Stomach (tissue), 9 donors: Measurements from ENCODE around the gene GALNT17. TPM values are rescaled to one million over a fixed set of nuclear protein-coding genes. Genes with fewer than 3 reads are reported as not detected.

Source experiments
- DNase-seq, 2 donors: peaks; one replicate each; pipeline versions ENCODE4 v3.0.0 to v3.0.0-alpha.2; 2013 to 2019
- H3K27ac ChIP-seq, 5 donors: fragments of 200-600 bp in 4 of 5; sonication (generic) in 4 of 5; one replicate each; pipeline ENCODE4 v1.5.1; 2013 to 2019; ENCODE audit warnings: mild to moderate bottlenecking in 1 of 5, moderate library complexity in 1 of 5
- H3K27me3 ChIP-seq, 3 donors: fragments of 200-600 bp; sonication (generic); one replicate each; pipeline ENCODE4 v1.5.1; 2017 to 2019; ENCODE audit warnings: mixed run types in 1 of 3
- H3K36me3 ChIP-seq, 4 donors: fragments of 200-600 bp; sonication (generic); 1 replicate in 3 of 4; 2 replicates in 1 of 4; pipeline ENCODE4 v1.5.1; 2016 to 2019
- H3K4me1 ChIP-seq, 4 donors: fragments of 200-600 bp; sonication (generic); one replicate each; pipeline ENCODE4 v1.5.1; 2016 to 2019
- H3K4me3 ChIP-seq, 4 donors: fragments of 200-600 bp; sonication (generic) in 3 of 4; one replicate each; pipeline ENCODE4 v1.5.1; 2016 to 2019; ENCODE audit warnings: mild to moderate bottlenecking in 1 of 4
- H3K9me3 ChIP-seq, 4 donors: fragments of 200-600 bp; sonication (generic); one replicate each; pipeline ENCODE4 v1.5.1; 2016 to 2019
- EP300 ChIP-seq: sonication (generic); formaldehyde crosslinking; IDR thresholded peaks from one replicate; pipeline ENCODE4 v1.6.1; 2017; ENCODE audit warnings: antibody characterized with exemption
- POLR2A ChIP-seq, 4 donors: fragments of 450-650 bp; IDR thresholded peaks; one replicate each; pipeline ENCODE4 v1.6.1; 2016; ENCODE audit warnings: antibody characterized with exemption in 4 of 4, control low read depth in 2 of 4, mild to moderate bottlenecking in 1 of 4, moderate library complexity in 1 of 4
- POLR2AphosphoS5 ChIP-seq, 3 donors: sonication (generic); formaldehyde crosslinking; IDR thresholded peaks; one replicate each; pipeline ENCODE4 v1.6.1; 2016; ENCODE audit warnings: antibody characterized with exemption in 3 of 3
- WGBS, 5 donors: extraction: QIAGEN DNeasy Blood & Tissue Kit in 3 of 5; methylation state at CpG; one replicate each; pipeline versions ENCODE4 v1.1.5 to v1.1.7; 2013 to 2018; 5-methylcytosine and 5-hydroxymethylcytosine counted together
- intact Hi-C: fragments of 100-400 bp; cut with DNase I; formaldehyde crosslinking; loops from one replicate; pipeline ENCODE4 v1.15.1; 2023; ENCODE audit warnings: low total_unique reads
- polyA plus RNA-seq, 3 donors: library from polyadenylated mRNA; stranded (reverse); fragments of 200-250 nt; gene quantifications; one replicate each; pipeline ENCODE4 v1.2.3, GENCODE V29; 2013
- total RNA-seq, 5 donors: library from RNA; depleted of rRNA; stranded (reverse); fragments of >200 nt; gene quantifications; one replicate each; pipeline versions ENCODE4 v1.1.0 to v1.2.3, GENCODE V29; 2014 to 2016
- TF ChIP-seq, protein P1 (sequence below), 7 experiments: fragments of 450-650 bp in 4 of 7; fragments of 200-600 bp in 3 of 7; sonication (generic) in 3 of 7; IDR thresholded peaks; one replicate each; pipeline ENCODE4 v1.5.1; 2016 to 2019; ENCODE audit warnings: antibody characterized with exemption in 7 of 7, control low read depth in 2 of 7, mild to moderate bottlenecking in 1 of 7
- donor health status: healthy with polysubstance abuse.
- donor health status: Bipolar disorder and iron deficiency.
- donor health status: healthy.

The GALNT17 gene
- total and polyA plus RNA-seq, 8 donors = 0.76 to 12.5 (median 1.6) TPM; not detected in 1

- DNase-seq = peak in 1 of 2 donors; percentile 27
- Histone ChIP-seq H3K4me3 (no peak overlapping the region), H3K27me3 (no peaks in the 10 kb centered on the region), H3K9me3 (peaks cover 0 to 8% (median 3%) of the 10 kb centered on the region in 4 donors), H3K4me1 (peaks cover 0 to 24% (median 3%) of the 10 kb centered on the region in 4 donors), H3K27ac (peak overlapping the region in 2 of 5 donors; percentile 1 to 57), H3K36me3 (no peaks in the 10 kb centered on the region)
- intact Hi-C loops = no loop called here
- WGBS, 5 donors = 53 to 69% (median 64%) methylated on average over 8 of the region's 8 CpGs
- TF ChIP-seq, protein P1, sequence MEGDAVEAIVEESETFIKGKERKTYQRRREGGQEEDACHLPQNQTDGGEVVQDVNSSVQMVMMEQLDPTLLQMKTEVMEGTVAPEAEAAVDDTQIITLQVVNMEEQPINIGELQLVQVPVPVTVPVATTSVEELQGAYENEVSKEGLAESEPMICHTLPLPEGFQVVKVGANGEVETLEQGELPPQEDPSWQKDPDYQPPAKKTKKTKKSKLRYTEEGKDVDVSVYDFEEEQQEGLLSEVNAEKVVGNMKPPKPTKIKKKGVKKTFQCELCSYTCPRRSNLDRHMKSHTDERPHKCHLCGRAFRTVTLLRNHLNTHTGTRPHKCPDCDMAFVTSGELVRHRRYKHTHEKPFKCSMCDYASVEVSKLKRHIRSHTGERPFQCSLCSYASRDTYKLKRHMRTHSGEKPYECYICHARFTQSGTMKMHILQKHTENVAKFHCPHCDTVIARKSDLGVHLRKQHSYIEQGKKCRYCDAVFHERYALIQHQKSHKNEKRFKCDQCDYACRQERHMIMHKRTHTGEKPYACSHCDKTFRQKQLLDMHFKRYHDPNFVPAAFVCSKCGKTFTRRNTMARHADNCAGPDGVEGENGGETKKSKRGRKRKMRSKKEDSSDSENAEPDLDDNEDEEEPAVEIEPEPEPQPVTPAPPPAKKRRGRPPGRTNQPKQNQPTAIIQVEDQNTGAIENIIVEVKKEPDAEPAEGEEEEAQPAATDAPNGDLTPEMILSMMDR (IDR thresholded peaks at IDR 0.05) = no peak
- no peak for TF ChIP-seq POLR2A (IDR thresholded peaks at IDR 0.05)
- no peak for TF ChIP-seq POLR2AphosphoS5 (IDR thresholded peaks at IDR 0.05)
- no peak for TF ChIP-seq EP300
Observed at GRCh38 chr7:71239586-71240268, 107.8 kb downstream of the GALNT17 start.

DNA sequence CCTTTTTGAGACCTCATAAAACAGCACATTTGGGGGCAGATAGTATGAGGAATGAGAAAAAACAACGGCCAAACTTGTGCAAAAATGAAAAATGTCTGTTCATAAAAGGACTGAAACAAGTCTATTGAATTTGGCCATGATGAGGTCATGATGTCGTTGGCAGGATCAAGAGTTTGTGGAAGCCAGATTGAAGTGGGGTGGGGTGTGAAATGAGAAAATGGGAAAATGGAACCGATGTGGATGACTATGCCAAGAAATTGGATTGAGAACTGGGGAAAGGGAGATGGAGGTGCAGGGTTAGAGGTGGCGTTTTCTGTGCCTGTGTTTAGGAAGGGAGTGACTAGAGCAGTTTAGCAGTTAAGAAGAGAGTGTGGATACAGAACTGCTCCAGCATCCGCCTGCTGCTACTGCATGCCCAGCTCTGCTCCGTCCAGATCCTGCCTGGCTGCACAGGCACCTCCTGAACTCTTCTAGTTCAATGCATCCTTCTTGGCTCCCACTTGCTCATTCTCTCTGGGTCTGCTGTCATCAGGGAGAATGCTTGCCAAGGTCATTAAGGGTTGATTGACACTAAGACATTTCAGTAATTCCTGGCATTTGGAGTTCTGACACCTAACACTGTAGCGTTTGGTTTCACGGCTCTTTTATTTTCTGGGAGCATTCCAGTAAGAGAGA lies 111.9 kb downstream of the GALNT17 start:
- WGBS, 5 donors = 51 to 63% (median 56%) methylated on average over 8 of the region's 8 CpGs
- peaks cover 0 to 8% (median 3%) of the 10 kb centered on the region in 4 donors for H3K9me3 ChIP-seq
- H3K36me3 ChIP-seq = no peaks in the 10 kb centered on the region
- H3K27me3 ChIP-seq = no peaks in the 10 kb centered on the region
- H3K4me1 ChIP-seq = peaks cover 0 to 7% (median 0%) of the 10 kb centered on the region in 4 donors
- no peak overlapping the region for H3K27ac ChIP-seq
- TF ChIP-seq, protein P1 (IDR thresholded peaks at IDR 0.05) = no peak
- TF ChIP-seq EP300 = no peak
- intact Hi-C loops = no loop called here
- DNase-seq = peak in 1 of 2 donors; percentile 39
- no peak overlapping the region for H3K4me3 ChIP-seq

GRCh38 chr7:71245038-71245437 lies 113.1 kb downstream of the GALNT17 start:
- H3K27me3 ChIP-seq = no peaks in the 10 kb centered on the region
- TF ChIP-seq EP300 (no peak), POLR2AphosphoS5 (IDR thresholded peaks at IDR 0.05) (no peak), POLR2A (IDR thresholded peaks at IDR 0.05) (no peak)
- TF ChIP-seq, protein P1 (IDR thresholded peaks at IDR 0.05) = no peak
- no peaks in the 10 kb centered on the region for H3K4me1 ChIP-seq
- peaks cover 0 to 8% (median 3%) of the 10 kb centered on the region in 4 donors for H3K9me3 ChIP-seq
- no peaks in the 10 kb centered on the region for H3K36me3 ChIP-seq
- H3K4me3 ChIP-seq = no peak overlapping the region
- H3K27ac ChIP-seq = no peak overlapping the region
- intact Hi-C loops = no loop called here
- DNase-seq = no peak
- WGBS, 5 donors = 80 to 88% (median 84%) methylated on average over 7 of the region's 7 CpGs

- no peak overlapping the region for H3K27ac ChIP-seq
- peaks cover 0 to 20% (median 15%) of the 10 kb centered on the region in 4 donors for H3K9me3 ChIP-seq
- H3K27me3 ChIP-seq = no peaks in the 10 kb centered on the region
- TF ChIP-seq POLR2A (IDR thresholded peaks at IDR 0.05) = no peak
- no peak for TF ChIP-seq POLR2AphosphoS5 (IDR thresholded peaks at IDR 0.05)
- TF ChIP-seq EP300 = no peak
- TF ChIP-seq, protein P1 (IDR thresholded peaks at IDR 0.05) = no peak
- H3K4me3 ChIP-seq = no peak overlapping the region
- WGBS, 5 donors = 51 to 68% (median 56%) methylated on average over 6 of the region's 6 CpGs
- intact Hi-C loops = no loop called here
- no peak for DNase-seq
- no peaks in the 10 kb centered on the region for H3K36me3 ChIP-seq
- no peaks in the 10 kb centered on the region for H3K4me1 ChIP-seq
Observed at GRCh38 chr7:71251706-71252105, 119.8 kb downstream of the GALNT17 start.
